Neural cell (in vitro differentiated cells): ENCODE data around the gene MAPK8IP2. TPM values are rescaled to one million over a fixed set of nuclear protein-coding genes. Genes with fewer than 3 reads are reported as not detected.

Source experiments
- H2AFZ ChIP-seq: fragments of 200-600, 300-800 bp; sonication (generic), shearing (Covaris generic); 2 replicates; pipeline ENCODE4 v1.6.0; 2014; ENCODE audit warnings: low read depth, mild to moderate bottlenecking, antibody characterized with exemption, low read length, moderate library complexity
- H3F3A ChIP-seq: fragments of 200-600 bp; shearing (Covaris generic); 2 replicates; pipeline ENCODE4 v1.6.1; 2016; ENCODE audit warnings: mild to moderate bottlenecking, moderate library complexity, mixed read lengths, antibody characterized with exemption, low read length; ENCODE audit not compliant: insufficient read depth, poor library complexity, severe bottlenecking
- H3K27ac ChIP-seq: fragments of 200-600, 300-800 bp; sonication (generic), shearing (Covaris generic); 2 replicates; pipeline ENCODE4 v1.5.1; 2014; ENCODE audit warnings: mild to moderate bottlenecking, low read length, moderate library complexity
- H3K27me3 ChIP-seq: fragments of 300-800, 200-600 bp; sonication (generic), shearing (Covaris generic); 2 replicates; pipeline ENCODE4 v1.6.0; 2014; ENCODE audit warnings: mild to moderate bottlenecking, low read depth, low read length, moderate library complexity; ENCODE audit not compliant: insufficient read depth
- H3K36me3 ChIP-seq: fragments of 300-800, 200-600 bp; sonication (generic), shearing (Covaris generic); 2 replicates; pipeline ENCODE4 v1.5.1; 2014; ENCODE audit warnings: mild to moderate bottlenecking, antibody characterized with exemption, low read length, moderate library complexity; ENCODE audit not compliant: insufficient read depth
- H3K4me2 ChIP-seq: fragments of 300-800, 200-600 bp; sonication (generic), shearing (Covaris generic); 2 replicates; pipeline ENCODE4 v1.6.0; 2014; ENCODE audit warnings: mild to moderate bottlenecking, low read length
- H3K4me3 ChIP-seq: fragments of 300-800, 200-600 bp; sonication (generic), shearing (Covaris generic); 2 replicates; pipeline ENCODE4 v1.5.1; 2014; ENCODE audit warnings: mild to moderate bottlenecking, low read length, moderate library complexity
- H3K79me2 ChIP-seq: fragments of 200-600 bp; shearing (Covaris generic); replicated peaks from 2 replicates; pipeline ENCODE4 v1.6.0; 2014; ENCODE audit warnings: mild to moderate bottlenecking, low read length, moderate library complexity; ENCODE audit not compliant: insufficient read depth
- H3K9ac ChIP-seq: fragments of 300-800, 200-600 bp; sonication (generic), shearing (Covaris generic); 2 replicates; pipeline ENCODE4 v1.6.1; 2016; ENCODE audit warnings: mild to moderate bottlenecking, low read length, mixed read lengths
- H3K9me2 ChIP-seq: fragments of 200-600 bp; shearing (Covaris generic); 2 replicates; pipeline ENCODE4 v1.6.1; 2016; ENCODE audit warnings: mild to moderate bottlenecking, low read length, mixed read lengths; ENCODE audit not compliant: insufficient read depth
- H3K9me3 ChIP-seq: fragments of 200-600, 300-800 bp; sonication (generic), shearing (Covaris generic); 2 replicates; pipeline ENCODE4 v1.6.1; 2016; ENCODE audit warnings: mild to moderate bottlenecking, mixed run types, low read length, moderate library complexity, mixed read lengths
- H4K20me1 ChIP-seq: fragments of 200-600 bp; shearing (Covaris generic); 2 replicates; pipeline ENCODE4 v1.6.1; 2016; ENCODE audit warnings: mild to moderate bottlenecking, mixed run types; ENCODE audit not compliant: insufficient read depth
- CTCF ChIP-seq: fragments of 450-650 bp; IDR thresholded peaks from 2 replicates; pipeline ENCODE4 v1.5.1; 2014; ENCODE audit warnings: antibody characterized with exemption, mild to moderate bottlenecking, moderate library complexity; ENCODE audit not compliant: poor library complexity, severe bottlenecking
- EP300 ChIP-seq: fragments of 450-650 bp; conservative IDR thresholded peaks from 2 replicates; pipeline ENCODE4 v1.6.1; 2014; ENCODE audit warnings: antibody characterized with exemption, mild to moderate bottlenecking, moderate library complexity; ENCODE audit not compliant: poor library complexity, severe bottlenecking
- EZH2 ChIP-seq: fragments of 200-600, 300-800 bp; shearing (Covaris generic), sonication (generic); IDR thresholded peaks from 2 replicates; pipeline ENCODE4 v1.6.1; 2014; ENCODE audit warnings: antibody characterized with exemption, low read length, borderline replicate concordance, mild to moderate bottlenecking; ENCODE audit not compliant: insufficient read depth, poor library complexity, severe bottlenecking
- MXI1 ChIP-seq: fragments of 450-650 bp; conservative IDR thresholded peaks from 2 replicates; pipeline ENCODE4 v1.6.1; 2014; ENCODE audit warnings: antibody characterized with exemption, mild to moderate bottlenecking; ENCODE audit not compliant: poor library complexity, severe bottlenecking
- POLR2AphosphoS5 ChIP-seq: IDR thresholded peaks from 2 replicates; pipeline ENCODE4 v1.6.1; 2012
- RAD21 ChIP-seq: fragments of 450-650 bp; conservative IDR thresholded peaks from 2 replicates; pipeline ENCODE4 v1.6.1; 2014; ENCODE audit warnings: antibody characterized with exemption, mild to moderate bottlenecking, moderate library complexity
- REST ChIP-seq: IDR thresholded peaks from 2 replicates; pipeline ENCODE4 v1.6.1; 2012; ENCODE audit warnings: borderline replicate concordance
- SMC3 ChIP-seq: fragments of 450-650 bp; conservative IDR thresholded peaks from 2 replicates; pipeline ENCODE4 v1.6.1; 2014; ENCODE audit warnings: antibody characterized with exemption, mild to moderate bottlenecking, moderate library complexity; ENCODE audit not compliant: poor library complexity
- TAF1 ChIP-seq: IDR thresholded peaks from 2 replicates; pipeline ENCODE4 v1.6.1; 2012; ENCODE audit warnings: low read depth
- polyA plus RNA-seq: library from polyadenylated mRNA; depleted of rRNA; stranded (reverse); fragments of >200 nt; gene quantifications from 2 replicates; pipeline ENCODE4 v1.2.3, GENCODE V29; 2014

The MAPK8IP2 gene
- polyA plus RNA-seq, 1 donor from 2014 or later: 48.0 TPM

GRCh38 chr22:50585781-50586180 lies 14.8 kb upstream of the MAPK8IP2 start:
- no peaks in the 10 kb centered on the region for H3K27me3 ChIP-seq
- H3K79me2 ChIP-seq: peaks cover 9% of the 10 kb centered on the region
- H3F3A ChIP-seq: no peaks in the 10 kb centered on the region
- H3K9me3 ChIP-seq: no peaks in the 10 kb centered on the region
- H3K4me2 ChIP-seq: no peak overlapping the region
- no peaks in the 10 kb centered on the region for H3K9me2 ChIP-seq
- H3K9ac ChIP-seq: no peak overlapping the region
- H3K4me3 ChIP-seq: no peak overlapping the region
- TF ChIP-seq EP300 (no peak), REST (no peak), CTCF (no peak), SMC3 (no peak), EZH2 (no peak)
- no peak overlapping the region for H2AFZ ChIP-seq
- no peaks in the 10 kb centered on the region for H4K20me1 ChIP-seq
- H3K36me3 ChIP-seq: no peaks in the 10 kb centered on the region
- H3K27ac ChIP-seq: no peak overlapping the region

- Histone ChIP-seq H3K9me2 (no peaks in the 10 kb centered on the region), H4K20me1 (no peaks in the 10 kb centered on the region), H3K27ac (no peak overlapping the region), H3K4me2 (no peak overlapping the region), H2AFZ (no peak overlapping the region), H3K9me3 (no peaks in the 10 kb centered on the region), H3F3A (no peaks in the 10 kb centered on the region), H3K4me3 (no peak overlapping the region), H3K9ac (no peak overlapping the region), H3K36me3 (no peaks in the 10 kb centered on the region), H3K27me3 (no peaks in the 10 kb centered on the region), H3K79me2 (peaks cover 8% of the 10 kb centered on the region)
- no peak for TF ChIP-seq RAD21
- TF ChIP-seq REST: no peak
- no peak for TF ChIP-seq TAF1
- no peak for TF ChIP-seq EP300
- no peak for TF ChIP-seq EZH2
- no peak for TF ChIP-seq POLR2AphosphoS5
- TF ChIP-seq CTCF: no peak
- no peak for TF ChIP-seq SMC3
- no peak for TF ChIP-seq MXI1
Measured at GRCh38 chr22:50586416-50586815, 14.2 kb upstream of the MAPK8IP2 start.
